Central memory CD8-positive, alpha-beta T cell (primary cell): ENCODE measurements around the gene ARPC5L.

Source experiments
- ATAC-seq: fragments of 150-1000 bp; cut with Tn5 transposase; replicated peaks from 2 replicates; pipeline ENCODE4 v1.10.0; 2022; ENCODE audit warnings: mild to moderate bottlenecking, moderate FRiP score, moderate number of reproducible peaks; ENCODE audit not compliant: poor library complexity, severe bottlenecking; ENCODE audit errors: extremely low read depth
- DNase-seq, 2 donors: peaks; one replicate each; pipeline ENCODE4 v3.0.0; 2021; ENCODE audit warnings: low spot score in 2 of 2
- H3K27ac Mint-ChIP-seq: one replicate; pipeline ENCODE4 v1.8.0; 2022; ENCODE audit warnings: low read depth, mild to moderate bottlenecking, moderate library complexity, mixed read lengths
- H3K27me3 Mint-ChIP-seq: one replicate; pipeline ENCODE4 v1.8.0; 2022; ENCODE audit warnings: mixed read lengths
- H3K36me3 Mint-ChIP-seq: one replicate; pipeline ENCODE4 v1.8.0; 2022; ENCODE audit warnings: mild to moderate bottlenecking, moderate library complexity, mixed read lengths; ENCODE audit not compliant: insufficient read depth
- H3K4me1 Mint-ChIP-seq: one replicate; pipeline ENCODE4 v1.8.0; 2022; ENCODE audit warnings: mixed read lengths
- H3K4me3 Mint-ChIP-seq: one replicate; pipeline ENCODE4 v1.8.0; 2022; ENCODE audit warnings: mild to moderate bottlenecking, moderate library complexity, mixed read lengths
- H3K9me3 Mint-ChIP-seq: one replicate; pipeline ENCODE4 v1.8.0; 2022; ENCODE audit warnings: mixed read lengths

The ARPC5L gene

DNA sequence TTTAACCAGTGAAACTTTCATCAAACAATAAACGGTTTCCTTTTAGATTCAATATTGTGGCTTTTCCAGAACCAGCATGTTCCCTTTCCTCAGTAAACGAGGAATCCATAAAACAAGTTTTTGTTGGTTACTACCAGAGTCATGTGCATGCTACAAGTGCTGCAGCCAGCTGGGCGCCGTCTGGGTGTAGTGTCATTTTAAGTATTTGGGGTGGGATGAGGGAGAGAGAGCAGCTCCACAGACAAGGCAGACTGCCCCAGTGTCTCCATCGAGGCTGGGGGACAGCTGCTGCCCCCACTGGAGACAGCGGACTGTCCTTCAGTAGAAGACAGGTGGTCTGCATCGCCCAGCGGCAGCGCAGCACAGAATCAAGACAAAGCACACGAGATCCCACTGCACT, 17.3 kb downstream of the ARPC5L start:
- H3K9me3 Mint-ChIP-seq: no peaks in the 10 kb centered on the region

DNA sequence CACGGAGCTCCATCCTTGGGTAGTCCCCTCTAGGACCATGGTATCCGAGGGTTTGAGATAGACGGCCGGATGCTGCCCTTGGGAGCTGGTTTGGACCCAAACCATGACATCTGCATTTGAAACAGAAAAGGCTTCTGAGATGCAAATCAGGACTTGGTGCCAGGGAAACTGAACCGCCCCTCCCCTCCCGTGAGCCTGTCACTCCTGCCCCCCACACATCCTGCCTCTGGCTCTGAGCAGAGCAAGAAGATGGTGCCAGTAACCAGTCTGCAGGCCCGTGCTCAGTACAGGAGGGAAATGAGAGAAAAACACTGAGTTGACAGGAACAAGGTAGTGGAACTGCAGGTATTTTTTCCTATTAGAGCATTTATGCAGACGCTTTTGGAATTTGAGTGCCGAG, 18.6 kb downstream of the ARPC5L start:
- Mint-ChIP-seq H3K4me3 (no peak overlapping the region), H3K36me3 (peaks cover 50% of the 10 kb centered on the region), H3K4me1 (peaks cover 19% of the 10 kb centered on the region), H3K27ac (no peak overlapping the region), H3K9me3 (no peaks in the 10 kb centered on the region), H3K27me3 (no peaks in the 10 kb centered on the region)
- peak; percentile 56 for ATAC-seq
- no peak for DNase-seq

More for the DNA sequence above, 17.3 kb downstream of the ARPC5L start:
- H3K4me3 Mint-ChIP-seq: no peak overlapping the region
- no peaks in the 10 kb centered on the region for H3K27me3 Mint-ChIP-seq
- no peak overlapping the region for H3K27ac Mint-ChIP-seq
- H3K4me1 Mint-ChIP-seq: peaks cover 30% of the 10 kb centered on the region
- no peak for ATAC-seq
- peaks cover 54% of the 10 kb centered on the region for H3K36me3 Mint-ChIP-seq
- DNase-seq: no peak

DNA sequence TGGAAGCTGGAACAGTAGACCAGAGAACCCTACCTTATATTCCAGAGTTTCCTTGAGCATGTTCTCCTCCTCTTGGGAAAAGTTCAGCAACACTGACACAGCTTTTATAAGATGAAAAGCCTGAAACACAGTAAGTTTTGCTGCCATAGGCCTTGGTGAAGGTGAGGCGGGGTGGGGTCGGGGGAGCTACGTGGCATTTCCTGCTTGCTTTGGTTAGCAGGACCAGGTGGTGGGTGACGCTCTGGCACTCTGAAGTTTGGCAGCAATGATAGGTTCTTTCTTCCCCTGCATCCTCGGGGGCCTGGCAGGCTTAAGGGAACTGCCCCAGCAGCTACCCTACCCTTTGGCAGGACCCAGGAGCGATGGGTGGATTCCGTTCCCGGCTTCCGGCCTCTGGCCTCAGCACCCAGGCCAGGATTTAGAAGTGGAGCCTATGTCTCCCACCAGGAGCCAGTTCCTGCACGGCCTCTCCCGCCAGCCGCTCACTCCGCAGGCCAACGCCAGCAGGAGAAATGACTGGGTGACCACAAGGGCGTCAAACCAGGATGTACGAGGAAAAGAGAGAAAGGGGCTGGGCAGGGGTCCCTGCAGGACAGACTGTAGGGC, 19.3 kb downstream of the ARPC5L start:
- H3K27ac Mint-ChIP-seq: peak overlapping the region; percentile 35
- DNase-seq (no peak), ATAC-seq (peak; percentile 75)
- peaks cover 46% of the 10 kb centered on the region for H3K36me3 Mint-ChIP-seq
- H3K27me3 Mint-ChIP-seq: no peaks in the 10 kb centered on the region
- peaks cover 18% of the 10 kb centered on the region for H3K4me1 Mint-ChIP-seq
- H3K9me3 Mint-ChIP-seq: no peaks in the 10 kb centered on the region
- no peak overlapping the region for H3K4me3 Mint-ChIP-seq

DNA sequence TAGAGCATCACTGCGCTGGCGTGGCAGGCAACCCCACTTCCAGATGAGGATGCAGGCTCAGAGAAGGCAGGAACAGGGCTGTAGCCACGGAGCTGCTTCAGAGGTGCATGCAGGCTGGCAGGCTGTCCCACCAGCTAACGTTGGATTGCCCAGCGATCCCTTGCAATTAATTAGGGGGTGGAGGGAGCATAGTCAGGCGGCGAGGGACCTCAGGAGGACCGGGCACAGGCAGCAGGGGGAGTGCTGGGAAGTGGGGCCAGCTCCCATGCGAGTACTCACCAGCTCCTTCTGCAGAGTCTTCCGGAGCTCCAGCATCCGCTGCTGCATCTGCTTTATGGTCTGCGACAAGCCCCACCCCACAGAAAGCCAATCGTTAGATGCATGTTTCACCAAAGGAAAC, 20.3 kb downstream of the ARPC5L start:
- H3K4me3 Mint-ChIP-seq: no peak overlapping the region
- H3K36me3 Mint-ChIP-seq: peaks cover 39% of the 10 kb centered on the region
- DNase-seq (no peak), ATAC-seq (no peak)
- no peaks in the 10 kb centered on the region for H3K9me3 Mint-ChIP-seq
- H3K27ac Mint-ChIP-seq: no peak overlapping the region
- H3K27me3 Mint-ChIP-seq: no peaks in the 10 kb centered on the region
- peaks cover 12% of the 10 kb centered on the region for H3K4me1 Mint-ChIP-seq

- ATAC-seq (no peak), DNase-seq (no peak)
- Mint-ChIP-seq H3K9me3 (no peaks in the 10 kb centered on the region), H3K4me1 (peaks cover 13% of the 10 kb centered on the region), H3K4me3 (no peak overlapping the region), H3K36me3 (peaks cover 20% of the 10 kb centered on the region), H3K27ac (no peak overlapping the region), H3K27me3 (no peaks in the 10 kb centered on the region)
Measured at GRCh38 chr9:124884376-124884775, 22.4 kb downstream of the ARPC5L start.

DNA sequence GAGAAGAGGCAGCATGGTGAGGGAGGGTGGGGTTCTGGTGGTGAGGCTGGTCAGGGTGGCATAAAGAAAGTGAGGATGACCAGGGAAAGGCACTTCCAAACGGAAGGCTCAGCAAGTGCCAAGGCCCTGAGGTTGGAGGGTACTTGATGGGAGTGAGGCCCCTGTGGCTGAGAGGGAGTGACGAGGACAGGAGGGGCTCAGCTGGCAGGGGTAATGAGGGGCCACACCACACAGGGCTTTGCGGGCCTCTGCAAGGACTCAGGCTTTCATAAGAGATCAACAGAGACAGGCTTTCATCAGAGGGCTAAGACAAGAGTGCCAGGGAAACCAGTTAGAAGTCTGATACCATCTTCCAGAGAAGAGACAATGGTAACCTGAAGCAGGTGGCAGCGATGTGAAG, 23.6 kb downstream of the ARPC5L start:
- peaks cover 13% of the 10 kb centered on the region for H3K4me1 Mint-ChIP-seq
- ATAC-seq (no peak), DNase-seq (no peak)
- no peaks in the 10 kb centered on the region for H3K27me3 Mint-ChIP-seq
- H3K9me3 Mint-ChIP-seq: no peaks in the 10 kb centered on the region
- no peak overlapping the region for H3K4me3 Mint-ChIP-seq
- peaks cover 22% of the 10 kb centered on the region for H3K36me3 Mint-ChIP-seq
- H3K27ac Mint-ChIP-seq: no peak overlapping the region

GRCh38 chr9:124886461-124886860, 24.5 kb downstream of the ARPC5L start:
- H3K4me1 Mint-ChIP-seq: peaks cover 11% of the 10 kb centered on the region
- no peaks in the 10 kb centered on the region for H3K27me3 Mint-ChIP-seq
- no peak overlapping the region for H3K4me3 Mint-ChIP-seq
- no peak overlapping the region for H3K27ac Mint-ChIP-seq
- H3K36me3 Mint-ChIP-seq: peaks cover 26% of the 10 kb centered on the region
- no peak for DNase-seq
- H3K9me3 Mint-ChIP-seq: no peaks in the 10 kb centered on the region
- no peak for ATAC-seq

- H3K27me3 Mint-ChIP-seq: no peaks in the 10 kb centered on the region
- H3K4me3 Mint-ChIP-seq: no peak overlapping the region
- no peak overlapping the region for H3K27ac Mint-ChIP-seq
- no peaks in the 10 kb centered on the region for H3K9me3 Mint-ChIP-seq
- ATAC-seq: no peak
- DNase-seq: no peak
- peaks cover 29% of the 10 kb centered on the region for H3K36me3 Mint-ChIP-seq
- peaks cover 6% of the 10 kb centered on the region for H3K4me1 Mint-ChIP-seq
Measured at GRCh38 chr9:124886866-124887492, 25.0 kb downstream of the ARPC5L start.

DNA sequence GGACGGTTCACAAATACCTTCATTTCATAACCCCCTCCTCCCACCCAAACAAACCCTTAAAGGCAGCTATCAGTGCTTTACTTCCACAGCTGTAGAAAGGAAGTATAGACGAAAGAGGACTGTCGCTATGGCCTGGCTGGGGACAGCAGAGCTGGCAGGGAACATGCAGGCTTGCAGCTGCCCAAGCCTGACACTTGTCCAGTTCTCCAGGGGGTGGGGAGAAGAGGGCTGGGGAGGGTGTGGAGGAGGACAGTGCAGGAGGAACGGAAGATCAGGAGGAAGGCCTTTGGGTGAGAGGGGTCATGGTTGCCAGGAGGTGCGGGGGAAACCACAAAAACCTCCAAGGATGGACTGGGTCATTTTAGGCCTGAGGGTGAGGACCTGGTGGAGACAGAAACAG, 25.9 kb downstream of the ARPC5L start:
- peaks cover 29% of the 10 kb centered on the region for H3K36me3 Mint-ChIP-seq
- H3K27me3 Mint-ChIP-seq: no peaks in the 10 kb centered on the region
- peaks cover 6% of the 10 kb centered on the region for H3K4me1 Mint-ChIP-seq
- ATAC-seq (no peak), DNase-seq (no peak)
- no peak overlapping the region for H3K27ac Mint-ChIP-seq
- no peaks in the 10 kb centered on the region for H3K9me3 Mint-ChIP-seq
- H3K4me3 Mint-ChIP-seq: no peak overlapping the region

- no peak for DNase-seq
- peaks cover 6% of the 10 kb centered on the region for H3K4me1 Mint-ChIP-seq
- H3K9me3 Mint-ChIP-seq: no peaks in the 10 kb centered on the region
- no peaks in the 10 kb centered on the region for H3K27me3 Mint-ChIP-seq
- no peak overlapping the region for H3K27ac Mint-ChIP-seq
- H3K36me3 Mint-ChIP-seq: peaks cover 27% of the 10 kb centered on the region
- no peak overlapping the region for H3K4me3 Mint-ChIP-seq
- ATAC-seq: no peak
Measured at GRCh38 chr9:124889006-124889405, 27.1 kb downstream of the ARPC5L start.

DNA sequence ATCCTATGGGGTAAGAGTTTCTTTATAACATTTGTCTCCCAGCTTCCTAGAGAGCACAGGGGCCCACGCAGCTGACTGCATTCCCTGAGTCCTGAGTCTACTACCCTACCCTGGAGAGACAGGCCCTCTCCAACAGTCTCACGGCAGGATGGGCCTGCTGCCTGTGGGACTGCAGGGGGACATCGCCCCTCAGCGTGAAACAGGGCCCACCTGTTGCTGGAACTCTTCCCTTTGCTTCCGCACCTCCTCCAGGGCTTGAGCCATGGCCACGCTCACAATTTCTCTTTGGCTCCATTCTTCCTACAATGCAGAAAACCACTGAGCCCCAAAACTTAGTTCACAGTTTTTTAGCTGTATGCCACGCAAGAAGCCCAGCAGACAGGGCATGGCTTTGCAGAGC, 28.2 kb downstream of the ARPC5L start:
- ATAC-seq: no peak
- H3K36me3 Mint-ChIP-seq: peaks cover 28% of the 10 kb centered on the region
- peaks cover 14% of the 10 kb centered on the region for H3K4me1 Mint-ChIP-seq
- H3K9me3 Mint-ChIP-seq: no peaks in the 10 kb centered on the region
- H3K4me3 Mint-ChIP-seq: no peak overlapping the region
- H3K27me3 Mint-ChIP-seq: no peaks in the 10 kb centered on the region
- no peak for DNase-seq
- H3K27ac Mint-ChIP-seq: peak overlapping the region; percentile 32

- DNase-seq (no peak), ATAC-seq (no peak)
- peak overlapping the region; percentile 47 for H3K27ac Mint-ChIP-seq
- peaks cover 33% of the 10 kb centered on the region for H3K36me3 Mint-ChIP-seq
- H3K27me3 Mint-ChIP-seq: no peaks in the 10 kb centered on the region
- no peak overlapping the region for H3K4me3 Mint-ChIP-seq
- peaks cover 19% of the 10 kb centered on the region for H3K4me1 Mint-ChIP-seq
- H3K9me3 Mint-ChIP-seq: no peaks in the 10 kb centered on the region
Measured at GRCh38 chr9:124894035-124894740, 32.3 kb downstream of the ARPC5L start.

- Mint-ChIP-seq H3K27ac (peak overlapping the region; percentile 47), H3K9me3 (no peaks in the 10 kb centered on the region), H3K4me3 (no peak overlapping the region), H3K36me3 (peaks cover 30% of the 10 kb centered on the region), H3K27me3 (no peaks in the 10 kb centered on the region), H3K4me1 (peaks cover 19% of the 10 kb centered on the region)
- DNase-seq: peak in 1 of 2 donors; percentile 47
- peak; percentile 67 for ATAC-seq
Measured at GRCh38 chr9:124894741-124895170, 32.8 kb downstream of the ARPC5L start.
